GM23338 (cell line): Measurements from ENCODE around the gene GRIK2. TPM values are rescaled to one million over a fixed set of nuclear protein-coding genes. Genes with fewer than 3 reads are reported as not detected.

ENCODE experiments used
- ATAC-seq: fragments of 200-7000 bp; cut with Tn5 transposase; 3 replicates; pipeline ENCODE4 v1.9.1; 2020
- DNase-seq: peaks from one replicate; pipeline ENCODE4 v3.0.0-alpha.2; 2015; ENCODE audit warnings: low spot score
- H2AFZ ChIP-seq: fragments of 200-600 bp; sonication (generic); 2 replicates; pipeline ENCODE4 v1.8.0; 2016; ENCODE audit warnings: antibody characterized with exemption, mild to moderate bottlenecking, moderate library complexity
- H3F3A ChIP-seq: fragments of 200-600 bp; sonication (generic); replicated peaks from 2 replicates; pipeline ENCODE4 v1.8.0; 2017; ENCODE audit warnings: antibody characterized with exemption, mixed run types, low read depth
- H3K27ac ChIP-seq: fragments of 200-600 bp; sonication (generic); 2 replicates; pipeline ENCODE4 v1.6.1; 2016; ENCODE audit warnings: low read depth
- H3K27me3 ChIP-seq: fragments of 200-600 bp; sonication (generic); 2 replicates; pipeline ENCODE4 v1.8.0; 2016; ENCODE audit warnings: mild to moderate bottlenecking, mixed run types, moderate library complexity; ENCODE audit not compliant: insufficient read depth
- H3K36me3 ChIP-seq: fragments of 200-600 bp; sonication (generic); 2 replicates; pipeline ENCODE4 v1.8.0; 2016; ENCODE audit warnings: mild to moderate bottlenecking; ENCODE audit not compliant: insufficient read depth
- H3K4me1 ChIP-seq: fragments of 200-600 bp; sonication (generic); 2 replicates; pipeline ENCODE4 v1.8.0; 2016; ENCODE audit warnings: mild to moderate bottlenecking, moderate library complexity; ENCODE audit not compliant: insufficient read depth
- H3K4me2 ChIP-seq: fragments of 200-600 bp; sonication (generic); 2 replicates; pipeline ENCODE4 v1.7.1; 2017; ENCODE audit warnings: mixed run types
- H3K4me3 ChIP-seq: fragments of 200-600 bp; sonication (generic); 2 replicates; pipeline ENCODE4 v1.6.1; 2016; ENCODE audit warnings: mixed run types
- H3K79me2 ChIP-seq: fragments of 200-600 bp; sonication (generic); replicated peaks from 2 replicates; pipeline ENCODE4 v1.8.0; 2017; ENCODE audit warnings: mild to moderate bottlenecking; ENCODE audit not compliant: insufficient read depth
- H3K9me2 ChIP-seq: fragments of 200-600 bp; sonication (generic); 2 replicates; pipeline ENCODE4 v1.8.0; 2017; ENCODE audit not compliant: insufficient read depth
- H4K20me1 ChIP-seq: fragments of 200-600 bp; sonication (generic); replicated peaks from 2 replicates; pipeline ENCODE4 v1.8.0; 2017; ENCODE audit warnings: mild to moderate bottlenecking; ENCODE audit not compliant: insufficient read depth
- H3K27ac Mint-ChIP-seq: 2 replicates; pipeline ENCODE4 v1.8.0; 2020; ENCODE audit warnings: inconsistent platforms, mild to moderate bottlenecking, moderate library complexity, mixed read lengths
- H3K27me3 Mint-ChIP-seq: 3 replicates; pipeline ENCODE4 v1.8.0; 2022; ENCODE audit warnings: low read depth, mild to moderate bottlenecking, moderate library complexity, mixed read lengths, inconsistent platforms; ENCODE audit not compliant: insufficient read depth, poor library complexity
- H3K36me3 Mint-ChIP-seq: 3 replicates; pipeline ENCODE4 v1.8.0; 2021; ENCODE audit warnings: low read depth, mild to moderate bottlenecking, inconsistent platforms, moderate library complexity, mixed read lengths
- H3K4me1 Mint-ChIP-seq: 3 replicates; pipeline ENCODE4 v1.8.0; 2020; ENCODE audit warnings: mild to moderate bottlenecking, inconsistent platforms, mixed read lengths
- H3K4me3 Mint-ChIP-seq: 3 replicates; pipeline ENCODE4 v1.8.0; 2021; ENCODE audit warnings: moderate library complexity, mild to moderate bottlenecking, inconsistent platforms, mixed read lengths
- H3K9me3 Mint-ChIP-seq: 3 replicates; pipeline ENCODE4 v1.8.0; 2020; ENCODE audit warnings: moderate library complexity, mild to moderate bottlenecking, inconsistent platforms, mixed read lengths
- CREB1 ChIP-seq: fragments of 250-450 bp; sonication (Bioruptor Pico); IDR thresholded peaks from 2 replicates; pipeline ENCODE4 v1.5.0; 2020; ENCODE audit warnings: low read depth, mild to moderate bottlenecking, moderate library complexity
- CTCF ChIP-seq, 2 experiments: fragments of 200-600 bp in 1 of 2; sonication (generic) in 1 of 2; conservative IDR thresholded peaks; 2 replicates each; pipeline versions ENCODE4 v1.5.1 to v1.6.1; 2016 to 2017; ENCODE audit warnings: antibody characterized with exemption in 2 of 2, low read depth in 2 of 2, mild to moderate bottlenecking in 2 of 2, moderate library complexity in 1 of 2
- EZH2 ChIP-seq: fragments of 200-600 bp; sonication (generic); IDR thresholded peaks from one replicate; pipeline ENCODE4 v1.8.0; 2017; ENCODE audit warnings: antibody characterized with exemption, mild to moderate bottlenecking, low read depth; ENCODE audit not compliant: unreplicated experiment
- EZH2phosphoT487 ChIP-seq: fragments of 200-600 bp; sonication (generic); IDR thresholded peaks from one replicate; pipeline ENCODE4 v1.8.1; 2018; ENCODE audit warnings: antibody characterized with exemption; ENCODE audit not compliant: unreplicated experiment
- JUNB ChIP-seq: IDR thresholded peaks from one replicate; pipeline ENCODE4 v1.6.1; 2016; ENCODE audit warnings: antibody characterized with exemption; ENCODE audit not compliant: unreplicated experiment
- NANOG ChIP-seq: IDR thresholded peaks from 2 replicates; pipeline ENCODE4 v1.6.1; 2016; ENCODE audit warnings: antibody characterized with exemption, borderline replicate concordance
- POLR2AphosphoS5 ChIP-seq: IDR thresholded peaks from 2 replicates; pipeline ENCODE4 v1.6.1; 2016; ENCODE audit warnings: antibody characterized with exemption, low read depth
- REST ChIP-seq: IDR thresholded peaks from one replicate; pipeline ENCODE4 v1.6.1; 2018; ENCODE audit warnings: antibody characterized with exemption; ENCODE audit not compliant: unreplicated experiment
- STAT1 ChIP-seq: IDR thresholded peaks from one replicate; pipeline ENCODE4 v1.6.1; 2016; ENCODE audit warnings: antibody characterized with exemption; ENCODE audit not compliant: unreplicated experiment
- ZNF114 ChIP-seq: fragments of 250-450 bp; sonication (Bioruptor Pico); IDR thresholded peaks from 2 replicates; pipeline ENCODE4 v1.5.0; 2020; ENCODE audit warnings: mild to moderate bottlenecking, moderate library complexity
- ZNF331 ChIP-seq: fragments of 250-450 bp; sonication (Bioruptor Pico); IDR thresholded peaks from 2 replicates; pipeline ENCODE4 v1.5.0; 2020; ENCODE audit warnings: low read depth, mild to moderate bottlenecking, moderate library complexity
- polyA plus RNA-seq: library from polyadenylated mRNA; unstranded; fragments of >200 nt; fragmentation: Nextera tagmentation; extraction: Ambion mirVana; gene quantifications from 2 replicates; pipeline ENCODE4 v1.2.1, GENCODE V29; 2016
- total RNA-seq: library from RNA; depleted of rRNA; stranded (reverse); fragments of >200 nt; shearing (Covaris generic); gene quantifications from 2 replicates; pipeline ENCODE4 v1.2.3, GENCODE V29; 2014
- TF ChIP-seq, protein P1 (sequence below): IDR thresholded peaks from 2 replicates; pipeline ENCODE4 v1.6.1; 2016; ENCODE audit warnings: antibody characterized with exemption
- TF ChIP-seq, protein P2 (sequence below): fragments of 250-450 bp; sonication (Bioruptor Pico); IDR thresholded peaks from 2 replicates; pipeline ENCODE4 v1.5.0; 2020; ENCODE audit warnings: mild to moderate bottlenecking, moderate library complexity

Gene GRIK2
- total and polyA plus RNA-seq, 2 experiments from 2014 or later: 0.73 to 3.0 TPM

DNA sequence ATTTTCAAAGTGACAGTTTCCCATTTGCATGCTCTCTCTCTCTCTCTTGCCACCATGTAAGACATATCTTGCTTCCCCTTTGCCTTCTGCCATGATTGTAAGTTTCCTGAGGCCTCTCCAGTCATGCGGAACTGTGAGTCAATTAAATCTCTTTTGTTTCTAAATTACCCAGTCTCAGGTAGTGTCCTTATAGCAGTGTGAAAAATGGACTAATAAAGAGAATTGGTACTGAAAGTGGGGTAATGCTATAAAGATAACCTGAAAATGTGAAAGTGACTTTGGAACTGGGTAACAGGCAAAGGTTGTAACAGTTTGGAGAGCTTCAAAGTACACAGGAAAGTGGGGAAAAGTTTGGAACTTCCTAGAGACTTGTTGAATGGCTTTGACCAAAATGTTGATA is 389.8 kb downstream of the GRIK2 start:
- no peak overlapping the region for H3K4me3 Mint-ChIP-seq
- peaks cover 25% of the 10 kb centered on the region for H3K36me3 Mint-ChIP-seq
- Histone ChIP-seq H3K4me1 (no peaks in the 10 kb centered on the region), H3K4me3 (no peak overlapping the region), H3K9me2 (peaks cover 3% of the 10 kb centered on the region; the same call in 1 of the 2 replicates), H3K27ac (no peak overlapping the region), H2AFZ (peak overlapping the region; percentile 11; the same call in 1 of the 2 replicates), H3K36me3 (no peaks in the 10 kb centered on the region), H4K20me1 (no peaks in the 10 kb centered on the region), H3K4me2 (no peak overlapping the region), H3K27me3 (no peaks in the 10 kb centered on the region), H3F3A (no peaks in the 10 kb centered on the region), H3K79me2 (no peaks in the 10 kb centered on the region)
- no peak overlapping the region; the same call in 1 of the 2 replicates for H3K27ac Mint-ChIP-seq
- peaks cover 9% of the 10 kb centered on the region for H3K9me3 Mint-ChIP-seq
- H3K27me3 Mint-ChIP-seq: no peaks in the 10 kb centered on the region
- no peak for DNase-seq
- no peak for TF ChIP-seq STAT1
- TF ChIP-seq CREB1 (CRISPR knock-in tag): no peak
- TF ChIP-seq ZNF331 (CRISPR knock-in tag): no peak
- TF ChIP-seq CTCF (conservative IDR thresholded peaks at IDR 0.05; ENCODE audit: low read depth in 2 of 2): no peak
- no peak for TF ChIP-seq JUNB
- TF ChIP-seq, protein P1, sequence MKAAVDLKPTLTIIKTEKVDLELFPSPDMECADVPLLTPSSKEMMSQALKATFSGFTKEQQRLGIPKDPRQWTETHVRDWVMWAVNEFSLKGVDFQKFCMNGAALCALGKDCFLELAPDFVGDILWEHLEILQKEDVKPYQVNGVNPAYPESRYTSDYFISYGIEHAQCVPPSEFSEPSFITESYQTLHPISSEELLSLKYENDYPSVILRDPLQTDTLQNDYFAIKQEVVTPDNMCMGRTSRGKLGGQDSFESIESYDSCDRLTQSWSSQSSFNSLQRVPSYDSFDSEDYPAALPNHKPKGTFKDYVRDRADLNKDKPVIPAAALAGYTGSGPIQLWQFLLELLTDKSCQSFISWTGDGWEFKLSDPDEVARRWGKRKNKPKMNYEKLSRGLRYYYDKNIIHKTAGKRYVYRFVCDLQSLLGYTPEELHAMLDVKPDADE: no peak
- no peak for TF ChIP-seq REST
- no peak for TF ChIP-seq EZH2phosphoT487
- no peak for TF ChIP-seq EZH2
- no peak for TF ChIP-seq ZNF114
- TF ChIP-seq, protein P2, sequence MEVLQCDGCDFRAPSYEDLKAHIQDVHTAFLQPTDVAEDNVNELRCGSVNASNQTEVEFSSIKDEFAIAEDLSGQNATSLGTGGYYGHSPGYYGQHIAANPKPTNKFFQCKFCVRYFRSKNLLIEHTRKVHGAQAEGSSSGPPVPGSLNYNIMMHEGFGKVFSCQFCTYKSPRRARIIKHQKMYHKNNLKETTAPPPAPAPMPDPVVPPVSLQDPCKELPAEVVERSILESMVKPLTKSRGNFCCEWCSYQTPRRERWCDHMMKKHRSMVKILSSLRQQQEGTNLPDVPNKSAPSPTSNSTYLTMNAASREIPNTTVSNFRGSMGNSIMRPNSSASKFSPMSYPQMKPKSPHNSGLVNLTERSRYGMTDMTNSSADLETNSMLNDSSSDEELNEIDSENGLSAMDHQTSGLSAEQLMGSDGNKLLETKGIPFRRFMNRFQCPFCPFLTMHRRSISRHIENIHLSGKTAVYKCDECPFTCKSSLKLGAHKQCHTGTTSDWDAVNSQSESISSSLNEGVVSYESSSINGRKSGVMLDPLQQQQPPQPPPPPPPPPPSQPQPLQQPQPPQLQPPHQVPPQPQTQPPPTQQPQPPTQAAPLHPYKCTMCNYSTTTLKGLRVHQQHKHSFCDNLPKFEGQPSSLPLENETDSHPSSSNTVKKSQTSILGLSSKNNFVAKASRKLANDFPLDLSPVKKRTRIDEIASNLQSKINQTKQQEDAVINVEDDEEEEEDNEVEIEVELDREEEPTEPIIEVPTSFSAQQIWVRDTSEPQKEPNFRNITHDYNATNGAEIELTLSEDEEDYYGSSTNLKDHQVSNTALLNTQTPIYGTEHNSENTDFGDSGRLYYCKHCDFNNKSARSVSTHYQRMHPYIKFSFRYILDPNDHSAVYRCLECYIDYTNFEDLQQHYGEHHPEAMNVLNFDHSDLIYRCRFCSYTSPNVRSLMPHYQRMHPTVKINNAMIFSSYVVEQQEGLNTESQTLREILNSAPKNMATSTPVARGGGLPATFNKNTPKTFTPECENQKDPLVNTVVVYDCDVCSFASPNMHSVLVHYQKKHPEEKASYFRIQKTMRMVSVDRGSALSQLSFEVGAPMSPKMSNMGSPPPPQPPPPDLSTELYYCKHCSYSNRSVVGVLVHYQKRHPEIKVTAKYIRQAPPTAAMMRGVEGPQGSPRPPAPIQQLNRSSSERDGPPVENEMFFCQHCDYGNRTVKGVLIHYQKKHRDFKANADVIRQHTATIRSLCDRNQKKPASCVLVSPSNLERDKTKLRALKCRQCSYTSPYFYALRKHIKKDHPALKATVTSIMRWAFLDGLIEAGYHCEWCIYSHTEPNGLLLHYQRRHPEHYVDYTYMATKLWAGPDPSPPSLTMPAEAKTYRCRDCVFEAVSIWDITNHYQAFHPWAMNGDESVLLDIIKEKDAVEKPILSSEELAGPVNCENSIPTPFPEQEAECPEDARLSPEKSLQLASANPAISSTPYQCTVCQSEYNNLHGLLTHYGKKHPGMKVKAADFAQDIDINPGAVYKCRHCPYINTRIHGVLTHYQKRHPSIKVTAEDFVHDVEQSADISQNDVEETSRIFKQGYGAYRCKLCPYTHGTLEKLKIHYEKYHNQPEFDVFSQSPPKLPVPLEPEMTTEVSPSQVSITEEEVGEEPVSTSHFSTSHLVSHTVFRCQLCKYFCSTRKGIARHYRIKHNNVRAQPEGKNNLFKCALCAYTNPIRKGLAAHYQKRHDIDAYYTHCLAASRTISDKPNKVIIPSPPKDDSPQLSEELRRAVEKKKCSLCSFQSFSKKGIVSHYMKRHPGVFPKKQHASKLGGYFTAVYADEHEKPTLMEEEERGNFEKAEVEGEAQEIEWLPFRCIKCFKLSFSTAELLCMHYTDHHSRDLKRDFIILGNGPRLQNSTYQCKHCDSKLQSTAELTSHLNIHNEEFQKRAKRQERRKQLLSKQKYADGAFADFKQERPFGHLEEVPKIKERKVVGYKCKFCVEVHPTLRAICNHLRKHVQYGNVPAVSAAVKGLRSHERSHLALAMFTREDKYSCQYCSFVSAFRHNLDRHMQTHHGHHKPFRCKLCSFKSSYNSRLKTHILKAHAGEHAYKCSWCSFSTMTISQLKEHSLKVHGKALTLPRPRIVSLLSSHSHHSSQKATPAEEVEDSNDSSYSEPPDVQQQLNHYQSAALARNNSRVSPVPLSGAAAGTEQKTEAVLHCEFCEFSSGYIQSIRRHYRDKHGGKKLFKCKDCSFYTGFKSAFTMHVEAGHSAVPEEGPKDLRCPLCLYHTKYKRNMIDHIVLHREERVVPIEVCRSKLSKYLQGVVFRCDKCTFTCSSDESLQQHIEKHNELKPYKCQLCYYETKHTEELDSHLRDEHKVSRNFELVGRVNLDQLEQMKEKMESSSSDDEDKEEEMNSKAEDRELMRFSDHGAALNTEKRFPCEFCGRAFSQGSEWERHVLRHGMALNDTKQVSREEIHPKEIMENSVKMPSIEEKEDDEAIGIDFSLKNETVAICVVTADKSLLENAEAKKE (CRISPR knock-in tag): no peak
- TF ChIP-seq POLR2AphosphoS5: no peak
- TF ChIP-seq NANOG: no peak
- ATAC-seq: no peak
- H3K4me1 Mint-ChIP-seq: no peaks in the 10 kb centered on the region; the same call in 2 of the 3 replicates
